ENCODE data around the gene LONRF2.
"Not testable (repeated sequence)": the region's sequence is repeated elsewhere in the genome, so short reads cannot be mapped to it uniquely, and the experiment has no call there.

Gene LONRF2

DNA sequence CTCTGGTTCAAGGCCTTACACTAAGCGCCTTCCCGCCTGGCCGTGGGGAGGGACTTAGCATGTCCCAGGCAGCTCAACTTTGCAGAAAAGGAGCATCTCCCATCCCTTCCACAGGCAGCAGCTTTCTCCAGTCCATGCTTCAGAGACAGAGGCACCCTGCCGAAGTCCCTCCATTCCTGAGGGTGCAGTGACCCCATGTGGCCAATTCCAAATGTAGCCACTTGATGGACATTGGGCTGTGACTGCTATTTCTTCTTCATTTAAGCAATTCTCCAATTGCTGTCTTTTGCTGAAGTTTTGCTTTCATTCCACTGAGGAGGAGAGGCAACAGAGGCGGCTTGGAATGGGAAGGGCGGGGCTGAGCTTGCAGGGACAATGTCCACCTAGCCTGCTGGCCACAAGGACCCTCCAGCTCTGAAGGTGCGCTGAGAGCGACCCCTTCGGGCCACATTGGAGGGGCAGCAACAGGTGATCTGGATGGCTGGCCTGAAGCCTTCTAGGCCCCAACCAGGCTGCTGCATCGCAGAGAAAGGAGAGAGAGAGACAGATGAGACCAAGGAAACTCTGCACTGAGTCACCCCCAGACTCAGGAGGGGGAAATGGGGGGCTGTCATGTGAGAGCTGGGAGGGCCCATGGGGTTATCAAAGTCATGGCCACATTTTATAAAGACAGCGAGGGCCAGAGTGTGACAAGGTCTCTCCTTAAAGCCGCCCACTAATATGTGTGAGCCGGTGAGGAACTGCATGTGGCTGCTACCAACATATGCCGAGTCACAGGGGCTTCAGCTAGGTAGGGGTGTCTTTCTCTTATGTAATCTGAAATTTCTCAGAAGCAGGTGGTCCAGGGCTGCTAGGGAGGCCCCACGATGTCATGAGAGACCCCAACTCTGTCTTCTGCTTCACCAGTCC lies 61.3 kb downstream of the LONRF2 start:
- no peak for TF ChIP-seq POLR2AphosphoS5 (IDR thresholded peaks at IDR 0.05; ENCODE audit: low read depth, low read length)
- no peak for TF ChIP-seq POLR2A (IDR thresholded peaks at IDR 0.05; ENCODE audit: low read depth, low read length)
- no peak for TF ChIP-seq TAF1 (IDR thresholded peaks at IDR 0.05; ENCODE audit: borderline replicate concordance, low read depth, low read length)
- no peak for DNase-seq (ENCODE audit: insufficient read length)
- FAIRE-seq, result peak; percentile 60

- no peak for FAIRE-seq
- no peak for DNase-seq (ENCODE audit: insufficient read length)
- TF ChIP-seq TAF1 (IDR thresholded peaks at IDR 0.05; ENCODE audit: borderline replicate concordance, low read depth, low read length), result no peak
- no peak for TF ChIP-seq POLR2AphosphoS5 (IDR thresholded peaks at IDR 0.05; ENCODE audit: low read depth, low read length)
- TF ChIP-seq POLR2A (IDR thresholded peaks at IDR 0.05; ENCODE audit: low read depth, low read length), result no peak
These were observed 63.2 kb downstream of the LONRF2 start for GRCh38 chr2:100259106-100259505.

DNA sequence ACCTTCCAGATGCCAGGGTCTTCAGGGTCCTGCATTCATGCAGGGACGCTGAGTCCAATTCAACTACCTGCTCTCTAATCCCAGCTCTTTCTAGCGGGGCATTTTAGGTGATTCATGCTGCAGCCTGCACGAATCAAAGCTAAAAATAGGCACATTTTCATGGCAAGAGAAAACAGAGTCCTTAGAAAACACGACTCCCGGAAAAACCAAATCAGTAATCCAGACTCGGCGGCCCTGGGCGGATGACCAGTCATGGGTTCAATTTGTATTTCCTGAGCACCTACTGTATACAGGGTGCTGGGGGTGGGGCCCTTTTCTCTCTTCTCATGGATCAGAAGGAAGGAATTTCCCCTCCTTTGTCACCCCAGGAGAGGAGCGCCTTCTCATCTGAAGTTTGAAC lies 64.4 kb downstream of the LONRF2 start:
- DNase-seq (ENCODE audit: insufficient read length) (no peak), FAIRE-seq (no peak)
- TF ChIP-seq TAF1 (IDR thresholded peaks at IDR 0.05; ENCODE audit: borderline replicate concordance, low read depth, low read length) (no peak), POLR2A (IDR thresholded peaks at IDR 0.05; ENCODE audit: low read depth, low read length) (no peak), POLR2AphosphoS5 (IDR thresholded peaks at IDR 0.05; ENCODE audit: low read depth, low read length) (no peak)

- TF ChIP-seq POLR2AphosphoS5 (IDR thresholded peaks at IDR 0.05; ENCODE audit: low read depth, low read length) (no peak), TAF1 (IDR thresholded peaks at IDR 0.05; ENCODE audit: borderline replicate concordance, low read depth, low read length) (no peak), POLR2A (IDR thresholded peaks at IDR 0.05; ENCODE audit: low read depth, low read length) (no peak)
- FAIRE-seq, result no peak
- no peak for DNase-seq (ENCODE audit: insufficient read length)
These were observed 65.5 kb downstream of the LONRF2 start for GRCh38 chr2:100256849-100257248.

GRCh38 chr2:100256416-100256815 lies 65.9 kb downstream of the LONRF2 start:
- no peak for DNase-seq (ENCODE audit: insufficient read length)
- FAIRE-seq, result no peak
- no peak for TF ChIP-seq TAF1 (IDR thresholded peaks at IDR 0.05; ENCODE audit: borderline replicate concordance, low read depth, low read length)
- TF ChIP-seq POLR2AphosphoS5 (IDR thresholded peaks at IDR 0.05; ENCODE audit: low read depth, low read length), result no peak
- no peak for TF ChIP-seq POLR2A (IDR thresholded peaks at IDR 0.05; ENCODE audit: low read depth, low read length)

DNA sequence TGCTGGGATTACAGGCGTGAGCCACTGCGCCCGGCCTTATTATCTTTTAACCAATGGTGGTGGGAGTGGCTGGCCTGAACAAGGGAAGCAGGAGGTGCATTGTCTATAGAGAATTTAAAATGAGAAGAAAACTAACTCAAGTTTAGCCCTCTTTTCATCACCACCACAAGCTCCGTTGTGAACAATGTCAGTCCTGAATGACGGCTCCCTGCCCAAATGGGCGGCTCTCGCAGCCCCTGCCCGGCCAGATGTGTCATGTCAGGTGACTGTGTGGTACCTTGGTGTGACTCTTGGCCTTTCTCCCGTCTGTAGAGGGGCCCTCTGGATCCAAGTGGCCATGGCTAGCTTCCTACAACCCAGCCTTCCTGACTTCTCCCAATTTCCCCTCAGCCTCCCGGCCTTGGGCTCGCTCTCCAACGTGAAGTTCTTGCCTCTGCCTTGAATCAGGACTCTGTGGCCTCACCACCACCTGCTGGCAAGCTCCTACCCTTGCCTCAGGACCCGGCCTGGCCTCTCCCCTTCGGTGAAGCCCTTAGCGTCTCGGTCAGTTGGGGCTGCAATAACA lies 67.6 kb downstream of the LONRF2 start:
- no peak for FAIRE-seq

GRCh38 chr2:100253786-100254185 lies 68.5 kb downstream of the LONRF2 start:
- no peak for DNase-seq (ENCODE audit: insufficient read length)
- FAIRE-seq, result no peak
- TF ChIP-seq POLR2AphosphoS5 (IDR thresholded peaks at IDR 0.05; ENCODE audit: low read depth, low read length) (no peak), TAF1 (IDR thresholded peaks at IDR 0.05; ENCODE audit: borderline replicate concordance, low read depth, low read length) (no peak), POLR2A (IDR thresholded peaks at IDR 0.05; ENCODE audit: low read depth, low read length) (no peak)

More for the DNA sequence above, 67.6 kb downstream of the LONRF2 start:
- TF ChIP-seq TAF1 (IDR thresholded peaks at IDR 0.05; ENCODE audit: borderline replicate concordance, low read depth, low read length), result no peak
- no peak for TF ChIP-seq POLR2AphosphoS5 (IDR thresholded peaks at IDR 0.05; ENCODE audit: low read depth, low read length)
- DNase-seq (ENCODE audit: insufficient read length), result no peak

DNA sequence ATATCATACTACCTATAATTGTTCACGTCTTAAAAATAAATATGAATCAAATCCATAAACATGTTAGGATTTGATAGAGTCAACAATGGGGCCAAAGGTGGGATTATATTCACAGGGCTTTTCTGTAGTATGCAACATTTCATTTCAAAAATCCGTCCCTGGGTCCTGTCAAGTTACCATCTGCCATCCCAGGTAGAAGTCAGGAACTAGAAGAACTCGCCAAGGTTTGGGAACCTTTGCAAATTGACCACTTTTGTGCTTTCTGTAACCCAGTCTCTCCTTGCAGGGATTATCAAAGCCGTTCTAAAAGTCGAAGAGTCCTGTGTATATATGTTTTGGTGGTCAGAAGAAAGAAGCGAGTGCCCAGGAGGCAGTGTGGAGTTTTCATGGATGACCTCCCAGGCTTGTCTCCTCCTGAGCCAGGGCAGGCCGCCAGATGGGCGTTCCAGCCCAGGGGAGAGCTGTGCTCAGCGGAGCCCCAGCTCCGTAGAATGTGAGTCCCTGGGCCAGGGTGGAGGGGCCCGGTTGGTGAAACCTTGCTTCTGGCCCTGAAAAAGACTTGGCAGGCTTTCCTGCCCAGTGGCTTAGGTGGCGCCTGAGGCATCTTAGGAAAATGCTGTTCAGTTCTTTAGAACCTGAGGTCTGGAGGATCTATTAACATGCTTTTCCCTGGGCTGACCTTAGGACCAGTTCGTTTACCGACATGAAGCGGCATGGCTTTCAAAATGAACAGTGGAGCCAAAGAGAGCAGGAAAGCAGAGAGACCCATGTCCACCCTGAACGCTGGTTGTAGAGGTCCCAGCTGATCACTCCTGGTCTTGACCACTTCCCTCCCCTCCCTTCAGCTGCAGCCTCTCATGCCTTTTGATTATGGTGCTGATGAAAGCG lies 69.2 kb downstream of the LONRF2 start:
- no peak for TF ChIP-seq POLR2A (IDR thresholded peaks at IDR 0.05; ENCODE audit: low read depth, low read length)
- TF ChIP-seq POLR2AphosphoS5 (IDR thresholded peaks at IDR 0.05; ENCODE audit: low read depth, low read length), result no peak
- no peak for TF ChIP-seq TAF1 (IDR thresholded peaks at IDR 0.05; ENCODE audit: borderline replicate concordance, low read depth, low read length)
- DNase-seq (ENCODE audit: insufficient read length), result no peak
- no peak for FAIRE-seq

GRCh38 chr2:100250645-100251044 lies 71.7 kb downstream of the LONRF2 start:
- TF ChIP-seq POLR2A (IDR thresholded peaks at IDR 0.05; ENCODE audit: low read depth, low read length) (no peak), POLR2AphosphoS5 (IDR thresholded peaks at IDR 0.05; ENCODE audit: low read depth, low read length) (no peak), TAF1 (IDR thresholded peaks at IDR 0.05; ENCODE audit: borderline replicate concordance, low read depth, low read length) (no peak)
- FAIRE-seq, result no peak
- no peak for DNase-seq (ENCODE audit: insufficient read length)

- no peak for FAIRE-seq
- TF ChIP-seq TAF1 (IDR thresholded peaks at IDR 0.05; ENCODE audit: borderline replicate concordance, low read depth, low read length), result no peak
- no peak for TF ChIP-seq POLR2A (IDR thresholded peaks at IDR 0.05; ENCODE audit: low read depth, low read length)
- no peak for TF ChIP-seq POLR2AphosphoS5 (IDR thresholded peaks at IDR 0.05; ENCODE audit: low read depth, low read length)
- DNase-seq (ENCODE audit: insufficient read length), result no peak
These were observed 73.3 kb downstream of the LONRF2 start for GRCh38 chr2:100248971-100249370.

GRCh38 chr2:100248556-100248955 lies 73.7 kb downstream of the LONRF2 start:
- DNase-seq (ENCODE audit: insufficient read length); FAIRE-seq: not testable (repeated sequence)

Data from GM12892 (cell line).